Prostate gland (tissue), 2 donors: Measurements from ENCODE around the gene HBA1.
"Not testable (repeated sequence)": the region's sequence is repeated elsewhere in the genome, so short reads cannot be mapped to it uniquely, and the experiment has no call there.

ENCODE experiments used
- POLR2A ChIP-seq: fragments of 450-650 bp; IDR thresholded peaks from one replicate; pipeline ENCODE4 v1.6.1; 2016; ENCODE audit warnings: antibody characterized with exemption, mild to moderate bottlenecking
- TF ChIP-seq, protein P1 (sequence below), 4 experiments: fragments of 200-600 bp in 2 of 4; fragments of 450-650 bp in 2 of 4; sonication (generic) in 2 of 4; IDR thresholded peaks; 1 replicate in 3 of 4; 2 replicates in 1 of 4; pipeline ENCODE4 v1.5.1; 2016 to 2019; ENCODE audit warnings: antibody characterized with exemption in 4 of 4, mild to moderate bottlenecking in 2 of 4, moderate library complexity in 2 of 4

- TF ChIP-seq, protein P1, sequence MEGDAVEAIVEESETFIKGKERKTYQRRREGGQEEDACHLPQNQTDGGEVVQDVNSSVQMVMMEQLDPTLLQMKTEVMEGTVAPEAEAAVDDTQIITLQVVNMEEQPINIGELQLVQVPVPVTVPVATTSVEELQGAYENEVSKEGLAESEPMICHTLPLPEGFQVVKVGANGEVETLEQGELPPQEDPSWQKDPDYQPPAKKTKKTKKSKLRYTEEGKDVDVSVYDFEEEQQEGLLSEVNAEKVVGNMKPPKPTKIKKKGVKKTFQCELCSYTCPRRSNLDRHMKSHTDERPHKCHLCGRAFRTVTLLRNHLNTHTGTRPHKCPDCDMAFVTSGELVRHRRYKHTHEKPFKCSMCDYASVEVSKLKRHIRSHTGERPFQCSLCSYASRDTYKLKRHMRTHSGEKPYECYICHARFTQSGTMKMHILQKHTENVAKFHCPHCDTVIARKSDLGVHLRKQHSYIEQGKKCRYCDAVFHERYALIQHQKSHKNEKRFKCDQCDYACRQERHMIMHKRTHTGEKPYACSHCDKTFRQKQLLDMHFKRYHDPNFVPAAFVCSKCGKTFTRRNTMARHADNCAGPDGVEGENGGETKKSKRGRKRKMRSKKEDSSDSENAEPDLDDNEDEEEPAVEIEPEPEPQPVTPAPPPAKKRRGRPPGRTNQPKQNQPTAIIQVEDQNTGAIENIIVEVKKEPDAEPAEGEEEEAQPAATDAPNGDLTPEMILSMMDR (IDR thresholded peaks at IDR 0.05): not testable (repeated sequence)
- not testable (repeated sequence) for TF ChIP-seq POLR2A
These were observed 474 bp upstream of the HBA1 start for GRCh38 chr16:176006-176405.
